SU-DHL-6 (cell line): ENCODE results near the gene PRRC1.

Experiments
- H2AFZ ChIP-seq: fragments of 200-600 bp; sonication (generic); 2 replicates; pipeline ENCODE4 v1.6.1; 2014; ENCODE audit warnings: low read depth, mild to moderate bottlenecking, moderate library complexity, mixed read lengths, antibody characterized with exemption, low read length; ENCODE audit not compliant: severe bottlenecking
- H3F3A ChIP-seq: fragments of 200-600 bp; shearing (Covaris generic); 2 replicates; pipeline ENCODE4 v1.6.0; 2016; ENCODE audit warnings: antibody characterized with exemption, mild to moderate bottlenecking; ENCODE audit not compliant: insufficient read depth
- H3K27ac ChIP-seq: fragments of 200-600 bp; sonication (generic); 2 replicates; pipeline ENCODE4 v1.5.1; 2016; ENCODE audit warnings: low read depth, mild to moderate bottlenecking, low read length, moderate library complexity, mixed read lengths
- H3K27me3 ChIP-seq: fragments of 200-600 bp; sonication (generic), shearing (Covaris generic); 2 replicates; pipeline ENCODE4 v1.6.0; 2014; ENCODE audit warnings: mild to moderate bottlenecking, low read length
- H3K36me3 ChIP-seq: fragments of 200-600 bp; sonication (generic); 2 replicates; pipeline ENCODE4 v1.6.1; 2014; ENCODE audit warnings: mild to moderate bottlenecking, low read length, mixed read lengths
- H3K4me2 ChIP-seq: fragments of 300-600, 200-600 bp; shearing (Covaris generic), sonication (generic); 2 replicates; pipeline ENCODE4 v1.6.0; 2014; ENCODE audit warnings: low read length, low read depth, mild to moderate bottlenecking; ENCODE audit not compliant: poor library complexity, severe bottlenecking
- H3K4me3 ChIP-seq: fragments of 200-600 bp; sonication (generic); 2 replicates; pipeline ENCODE4 v1.5.1; 2014; ENCODE audit warnings: antibody characterized with exemption, low read length, mild to moderate bottlenecking, mixed read lengths; ENCODE audit not compliant: insufficient read depth, poor library complexity, severe bottlenecking
- H3K79me2 ChIP-seq: fragments of 200-600 bp; sonication (generic); 2 replicates; pipeline ENCODE4 v1.6.1; 2014; ENCODE audit warnings: mild to moderate bottlenecking, low read length, moderate library complexity; ENCODE audit not compliant: insufficient read depth
- H3K9ac ChIP-seq: fragments of 200-600 bp; sonication (generic); 2 replicates; pipeline ENCODE4 v1.7.0; 2014; ENCODE audit warnings: mild to moderate bottlenecking, low read length
- H3K9me2 ChIP-seq: fragments of 200-600 bp; sonication (generic); replicated peaks from 2 replicates; pipeline ENCODE4 v1.6.1; 2014; ENCODE audit warnings: low read length; ENCODE audit not compliant: insufficient read depth
- H3K9me3 ChIP-seq: fragments of 200-600 bp; sonication (generic); 2 replicates; pipeline ENCODE4 v1.6.1; 2014; ENCODE audit warnings: low read length, mixed read lengths; ENCODE audit not compliant: insufficient read depth
- H4K20me1 ChIP-seq: fragments of 200-600 bp; sonication (generic); 2 replicates; pipeline ENCODE4 v1.6.1; 2014; ENCODE audit warnings: low read depth, mild to moderate bottlenecking, antibody characterized with exemption, low read length, moderate library complexity, mixed read lengths
- EZH2phosphoT487 ChIP-seq: fragments of 200-600 bp; sonication (generic), shearing (Covaris generic); conservative IDR thresholded peaks from 2 replicates; pipeline ENCODE4 v1.6.1; 2018; ENCODE audit warnings: mild to moderate bottlenecking, antibody characterized with exemption, low read length, moderate library complexity, mixed read lengths
- TF ChIP-seq, protein P1 (sequence below): fragments of 200-600 bp; sonication (generic); IDR thresholded peaks from one replicate; pipeline ENCODE4 v1.5.1; 2017; ENCODE audit warnings: antibody characterized with exemption, mild to moderate bottlenecking, low read length, moderate library complexity; ENCODE audit not compliant: insufficient read depth, poor library complexity, severe bottlenecking

PRRC1 gene

DNA sequence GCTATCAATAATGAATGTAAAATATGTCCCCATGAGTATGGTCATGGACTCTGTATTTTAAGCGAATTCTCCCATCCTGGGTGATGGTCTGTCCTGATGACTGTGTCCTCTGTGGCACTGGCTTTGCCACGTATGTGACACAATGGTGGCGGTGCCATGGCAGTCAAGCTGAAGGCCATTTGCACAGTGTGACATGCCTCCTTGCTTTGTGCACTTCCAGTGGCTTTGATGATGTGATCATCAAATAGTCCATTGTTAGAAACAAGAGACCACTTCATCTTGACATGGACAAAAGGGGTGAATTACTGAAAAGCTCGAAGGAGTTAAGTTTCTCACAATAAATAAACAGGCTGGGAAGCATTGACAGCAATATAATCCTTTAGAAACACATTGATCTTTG lies 31.0 kb upstream of the PRRC1 start:
- H2AFZ ChIP-seq: no peak overlapping the region
- H3K9me2 ChIP-seq: no peaks in the 10 kb centered on the region
- H3F3A ChIP-seq: no peaks in the 10 kb centered on the region
- no peaks in the 10 kb centered on the region for H3K27me3 ChIP-seq
- no peaks in the 10 kb centered on the region for H3K36me3 ChIP-seq
- no peak overlapping the region for H3K4me3 ChIP-seq
- H3K9ac ChIP-seq: no peak overlapping the region
- TF ChIP-seq EZH2phosphoT487: no peak
- TF ChIP-seq, protein P1, sequence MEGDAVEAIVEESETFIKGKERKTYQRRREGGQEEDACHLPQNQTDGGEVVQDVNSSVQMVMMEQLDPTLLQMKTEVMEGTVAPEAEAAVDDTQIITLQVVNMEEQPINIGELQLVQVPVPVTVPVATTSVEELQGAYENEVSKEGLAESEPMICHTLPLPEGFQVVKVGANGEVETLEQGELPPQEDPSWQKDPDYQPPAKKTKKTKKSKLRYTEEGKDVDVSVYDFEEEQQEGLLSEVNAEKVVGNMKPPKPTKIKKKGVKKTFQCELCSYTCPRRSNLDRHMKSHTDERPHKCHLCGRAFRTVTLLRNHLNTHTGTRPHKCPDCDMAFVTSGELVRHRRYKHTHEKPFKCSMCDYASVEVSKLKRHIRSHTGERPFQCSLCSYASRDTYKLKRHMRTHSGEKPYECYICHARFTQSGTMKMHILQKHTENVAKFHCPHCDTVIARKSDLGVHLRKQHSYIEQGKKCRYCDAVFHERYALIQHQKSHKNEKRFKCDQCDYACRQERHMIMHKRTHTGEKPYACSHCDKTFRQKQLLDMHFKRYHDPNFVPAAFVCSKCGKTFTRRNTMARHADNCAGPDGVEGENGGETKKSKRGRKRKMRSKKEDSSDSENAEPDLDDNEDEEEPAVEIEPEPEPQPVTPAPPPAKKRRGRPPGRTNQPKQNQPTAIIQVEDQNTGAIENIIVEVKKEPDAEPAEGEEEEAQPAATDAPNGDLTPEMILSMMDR: no peak
- H3K9me3 ChIP-seq: no peaks in the 10 kb centered on the region
- H3K4me2 ChIP-seq: no peak overlapping the region
- H3K79me2 ChIP-seq: no peaks in the 10 kb centered on the region
- H4K20me1 ChIP-seq: no peaks in the 10 kb centered on the region
- no peak overlapping the region for H3K27ac ChIP-seq

GRCh38 chr5:127492854-127493738 lies 24.3 kb upstream of the PRRC1 start:
- Histone ChIP-seq H2AFZ (no peak overlapping the region), H3K79me2 (no peaks in the 10 kb centered on the region), H3K9ac (no peak overlapping the region), H4K20me1 (no peaks in the 10 kb centered on the region), H3K27me3 (no peaks in the 10 kb centered on the region), H3K4me2 (no peak overlapping the region), H3K36me3 (no peaks in the 10 kb centered on the region), H3K9me2 (no peaks in the 10 kb centered on the region), H3K9me3 (no peaks in the 10 kb centered on the region), H3K27ac (no peak overlapping the region), H3K4me3 (no peak overlapping the region), H3F3A (no peaks in the 10 kb centered on the region)
- TF ChIP-seq EZH2phosphoT487: no peak
- TF ChIP-seq, protein P1: peak; percentile 97

GRCh38 chr5:127498548-127498947 lies 18.9 kb upstream of the PRRC1 start:
- Histone ChIP-seq H3K9me2 (no peaks in the 10 kb centered on the region), H3K4me2 (no peak overlapping the region), H3K9me3 (no peaks in the 10 kb centered on the region), H3K79me2 (no peaks in the 10 kb centered on the region), H3K4me3 (no peak overlapping the region), H3K36me3 (no peaks in the 10 kb centered on the region), H3K27ac (no peak overlapping the region), H3K27me3 (no peaks in the 10 kb centered on the region), H3F3A (no peaks in the 10 kb centered on the region), H2AFZ (no peak overlapping the region), H4K20me1 (no peaks in the 10 kb centered on the region), H3K9ac (no peak overlapping the region)
- TF ChIP-seq, protein P1: no peak
- TF ChIP-seq EZH2phosphoT487: no peak
